SKM-1 treated with dmso at 0.1 percent for 144 hours (cell line): ENCODE data around the gene TMEM130.
A peak's percentile ranks its signal among the peaks of the same experiment; 100 is the strongest.

Source experiments
- DNase-seq: peaks from one replicate; lab custom pipeline; 2025; ENCODE audit not compliant: unreplicated experiment; lab: John Stamatoyannopoulos, UW

TMEM130 gene

GRCh38 chr7:98810153-98810802, 59.5 kb downstream of the TMEM130 start:
- DNase-seq: no peak

- DNase-seq: no peak
Measured at GRCh38 chr7:98808751-98809460, 60.9 kb downstream of the TMEM130 start.

- DNase-seq: no peak
Measured at GRCh38 chr7:98807068-98808048, 62.5 kb downstream of the TMEM130 start.

- DNase-seq: no peak
Measured at GRCh38 chr7:98805956-98806838, 63.6 kb downstream of the TMEM130 start.

GRCh38 chr7:98802781-98803110, 67.1 kb downstream of the TMEM130 start:
- no peak for DNase-seq

- DNase-seq: peak; percentile 74
Measured at GRCh38 chr7:98802088-98802780, 67.6 kb downstream of the TMEM130 start.

- DNase-seq: no peak
Measured at GRCh38 chr7:98800996-98801395, 68.8 kb downstream of the TMEM130 start.

- no peak for DNase-seq
Measured at GRCh38 chr7:98797150-98797549, 72.7 kb downstream of the TMEM130 start.
